NCI-H526 (cell line): ENCODE measurements around the gene RPS6KA5.
"Not testable (repeated sequence)": the region's sequence is repeated elsewhere in the genome, so short reads cannot be mapped to it uniquely, and the experiment has no call there.

ENCODE experiments used
- DNase-seq, 2 experiments: peaks; one replicate each; lab custom pipeline; 2025; lab: John Stamatoyannopoulos, UW

Gene RPS6KA5

GRCh38 chr14:90940318-90940962, 120.0 kb downstream of the RPS6KA5 start:
- DNase-seq: no peak

GRCh38 chr14:90939252-90939795, 121.1 kb downstream of the RPS6KA5 start:
- DNase-seq: not testable (repeated sequence)

GRCh38 chr14:90938615-90939014, 121.8 kb downstream of the RPS6KA5 start:
- no peak for DNase-seq

GRCh38 chr14:90936757-90937440, 123.5 kb downstream of the RPS6KA5 start:
- DNase-seq: no peak

GRCh38 chr14:90924621-90925340, 135.7 kb downstream of the RPS6KA5 start:
- no peak for DNase-seq

GRCh38 chr14:90922141-90922540, 138.3 kb downstream of the RPS6KA5 start:
- no peak for DNase-seq

GRCh38 chr14:90911121-90911520, 149.3 kb downstream of the RPS6KA5 start:
- no peak for DNase-seq

GRCh38 chr14:90907178-90907577, 153.3 kb downstream of the RPS6KA5 start:
- no peak for DNase-seq

- DNase-seq: no peak
Observed at GRCh38 chr14:90905531-90905930, 154.9 kb downstream of the RPS6KA5 start.

- DNase-seq: peak; percentile 1 to 73
Observed at GRCh38 chr14:90903101-90903500, 157.3 kb downstream of the RPS6KA5 start.

- no peak for DNase-seq
Observed at GRCh38 chr14:90900476-90901083, 159.9 kb downstream of the RPS6KA5 start.

GRCh38 chr14:90897022-90897421, 163.4 kb downstream of the RPS6KA5 start:
- DNase-seq: no peak

- no peak for DNase-seq
Observed at GRCh38 chr14:90894241-90894640, 166.2 kb downstream of the RPS6KA5 start.

- DNase-seq: no peak
Observed at GRCh38 chr14:90893510-90893909, 166.9 kb downstream of the RPS6KA5 start.

- no peak for DNase-seq
Observed at GRCh38 chr14:90892970-90893369, 167.5 kb downstream of the RPS6KA5 start.

- no peak for DNase-seq
Observed at GRCh38 chr14:90891326-90891725, 169.1 kb downstream of the RPS6KA5 start.

- DNase-seq: no peak
Observed at GRCh38 chr14:90890322-90891020, 170.0 kb downstream of the RPS6KA5 start.

GRCh38 chr14:90886297-90886815, 174.1 kb downstream of the RPS6KA5 start:
- DNase-seq: no peak

GRCh38 chr14:90883782-90884181, 176.7 kb downstream of the RPS6KA5 start:
- no peak for DNase-seq

GRCh38 chr14:90883197-90883596, 177.2 kb downstream of the RPS6KA5 start:
- DNase-seq: no peak

GRCh38 chr14:90880282-90880681, 180.2 kb downstream of the RPS6KA5 start:
- DNase-seq: no peak
